Body of pancreas (tissue), 4 donors: ENCODE results near the gene ARL10.

ENCODE experiments used
- CTCF ChIP-seq, 7 experiments: fragments of 450-650 bp in 4 of 7; fragments of 200-600 bp in 3 of 7; sonication (generic) in 3 of 7; IDR thresholded peaks; one replicate each; pipeline ENCODE4 v1.5.1; 2016 to 2019; ENCODE audit warnings: antibody characterized with exemption in 7 of 7
- POLR2A ChIP-seq, 3 donors: fragments of 450-650 bp; IDR thresholded peaks; one replicate each; pipeline ENCODE4 v1.6.1; 2016; ENCODE audit warnings: antibody characterized with exemption in 3 of 3, mild to moderate bottlenecking in 2 of 3

GRCh38 chr5:176418251-176418650 is 53.0 kb downstream of the ARL10 start:
- no peak for TF ChIP-seq POLR2A (IDR thresholded peaks at IDR 0.05)
- no peak for TF ChIP-seq CTCF (IDR thresholded peaks at IDR 0.05)
